Gastroesophageal sphincter (tissue), 3 donors: ENCODE measurements around the gene ATP13A2.

Experiments
- CTCF ChIP-seq, 4 experiments: fragments of 200-600 bp in 2 of 4; fragments of 450-650 bp in 2 of 4; sonication (generic) in 1 of 4; IDR thresholded peaks; one replicate each; pipeline ENCODE4 v1.5.1; 2017 to 2019; ENCODE audit warnings: antibody characterized with exemption in 4 of 4, mild to moderate bottlenecking in 2 of 4, moderate library complexity in 2 of 4
- POLR2AphosphoS5 ChIP-seq: sonication (generic); formaldehyde crosslinking; IDR thresholded peaks from one replicate; pipeline ENCODE4 v1.6.1; 2017; ENCODE audit warnings: antibody characterized with exemption

DNA sequence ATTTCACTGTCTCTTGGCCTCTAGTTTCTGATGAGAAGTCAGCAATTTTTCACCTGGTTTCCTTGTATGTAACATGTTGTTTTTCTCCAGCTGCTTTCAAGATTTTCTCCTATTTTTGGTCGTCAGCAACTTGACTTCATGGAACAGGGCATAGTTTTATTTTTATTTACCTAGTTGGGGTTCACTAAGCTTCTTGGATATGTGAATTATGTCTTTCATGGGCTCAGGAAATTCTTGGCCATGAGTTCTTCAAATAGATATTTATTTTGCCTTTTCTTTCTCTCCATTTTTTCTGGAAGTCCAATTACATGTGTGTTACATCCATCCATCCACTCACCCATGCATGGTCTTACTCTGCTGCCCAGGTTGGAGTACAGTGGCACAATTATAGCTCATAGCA lies 28.4 kb upstream of the ATP13A2 start:
- TF ChIP-seq POLR2AphosphoS5 (no peak), CTCF (IDR thresholded peaks at IDR 0.05) (no peak)
